HepG2 (cell line): ENCODE results near the gene ST3GAL2. TPM values are rescaled to one million over a fixed set of nuclear protein-coding genes. Genes with fewer than 3 reads are reported as not detected.

Experiments used
- ARNT ChIP-seq: fragments of 450-650 bp; IDR thresholded peaks from 2 replicates; pipeline ENCODE4 v1.6.1; 2017
- ATAD3A ChIP-seq: sonication (generic); formaldehyde crosslinking; IDR thresholded peaks from 2 replicates; pipeline ENCODE4 v1.4.0; 2020; ENCODE audit warnings: missing genetic modification reagents
- ATF1 ChIP-seq: IDR thresholded peaks from 2 replicates; pipeline ENCODE4 v1.6.1; 2016; ENCODE audit warnings: mild to moderate bottlenecking, control low read depth
- CREB1 ChIP-seq, 2 experiments: fragments of 450-650 bp in 1 of 2; IDR thresholded peaks; 2 replicates each; pipeline ENCODE4 v1.6.1; 2016 to 2017; ENCODE audit warnings: control low read depth in 1 of 2, mild to moderate bottlenecking in 1 of 2, missing compliant biosample characterization in 1 of 2, missing genetic modification characterization in 1 of 2
- FOSL1 ChIP-seq: sonication (generic); formaldehyde crosslinking; IDR thresholded peaks from 2 replicates; pipeline ENCODE4 v1.9.0; 2021; ENCODE audit warnings: missing genetic modification reagents, borderline replicate concordance
- GTF3A ChIP-seq: sonication (generic); formaldehyde crosslinking; conservative IDR thresholded peaks from 2 replicates; pipeline ENCODE4 v1.4.0; 2020; ENCODE audit warnings: mild to moderate bottlenecking, missing genetic modification reagents
- JUN ChIP-seq: sonication (generic); formaldehyde crosslinking; IDR thresholded peaks from 2 replicates; pipeline ENCODE4 v1.4.0; 2020; ENCODE audit warnings: mild to moderate bottlenecking, missing genetic modification reagents
- KDM4B ChIP-seq: sonication (generic); formaldehyde crosslinking; IDR thresholded peaks from 2 replicates; pipeline ENCODE4 v1.4.0; 2020; ENCODE audit warnings: missing genetic modification reagents
- LCORL ChIP-seq, 2 experiments: fragments of 450-650 bp in 1 of 2; sonication (generic) in 1 of 2; formaldehyde crosslinking in 1 of 2; IDR thresholded peaks; 2 replicates each; pipeline versions ENCODE4 v1.5.0 to v1.6.1; 2017 to 2020; ENCODE audit warnings: antibody characterized with exemption in 1 of 2, missing genetic modification reagents in 1 of 2
- MXD4 ChIP-seq: IDR thresholded peaks from 2 replicates; pipeline ENCODE4 v1.6.1; 2016; ENCODE audit warnings: mild to moderate bottlenecking, missing biosample characterization, missing genetic modification reagents
- NKX3-1 ChIP-seq: sonication (generic); formaldehyde crosslinking; IDR thresholded peaks from 2 replicates; pipeline ENCODE4 v1.5.0; 2020; ENCODE audit warnings: missing genetic modification reagents
- PAWR ChIP-seq: sonication (generic); formaldehyde crosslinking; IDR thresholded peaks from 2 replicates; pipeline ENCODE4 v1.4.0; 2020; ENCODE audit warnings: missing genetic modification reagents, mild to moderate bottlenecking, borderline replicate concordance
- PREB ChIP-seq: sonication (generic); formaldehyde crosslinking; IDR thresholded peaks from 2 replicates; pipeline ENCODE4 v1.4.0; 2020; ENCODE audit warnings: missing genetic modification reagents
- SRSF4 ChIP-seq: fragments of 200-400 bp; formaldehyde crosslinking; IDR thresholded peaks from one replicate; pipeline ENCODE4 v1.6.1; 2018; ENCODE audit warnings: mild to moderate bottlenecking, low read depth, low read length, moderate library complexity; ENCODE audit not compliant: poor library complexity, severe bottlenecking
- SSRP1 ChIP-seq: IDR thresholded peaks from 2 replicates; pipeline ENCODE4 v1.6.1; 2016; ENCODE audit warnings: control low read depth
- THAP11 ChIP-seq: IDR thresholded peaks from 2 replicates; pipeline ENCODE4 v1.6.1; 2016; ENCODE audit warnings: missing biosample characterization, missing genetic modification reagents
- ZBTB38 ChIP-seq: sonication (generic); formaldehyde crosslinking; IDR thresholded peaks from 2 replicates; pipeline ENCODE4 v1.5.1; 2020; ENCODE audit warnings: mild to moderate bottlenecking, missing genetic modification reagents
- ZKSCAN8 ChIP-seq: IDR thresholded peaks from 2 replicates; pipeline ENCODE4 v1.6.1; 2016; ENCODE audit warnings: borderline replicate concordance, missing genetic modification reagents, missing compliant biosample characterization
- ZMAT5 ChIP-seq: sonication (generic); formaldehyde crosslinking; IDR thresholded peaks from 2 replicates; pipeline ENCODE4 v1.5.0; 2020; ENCODE audit warnings: mild to moderate bottlenecking, low read depth, missing genetic modification reagents, borderline replicate concordance
- ZNF136 ChIP-seq: sonication (generic); formaldehyde crosslinking; IDR thresholded peaks from 2 replicates; pipeline ENCODE4 v1.8.1; 2022; ENCODE audit warnings: low read depth, mild to moderate bottlenecking, moderate library complexity, missing genetic modification reagents
- ZNF354B ChIP-seq: sonication (generic); formaldehyde crosslinking; IDR thresholded peaks from 2 replicates; pipeline ENCODE4 v1.8.0; 2022; ENCODE audit warnings: mild to moderate bottlenecking, missing genetic modification reagents
- ZNF557 ChIP-seq: sonication (generic); formaldehyde crosslinking; IDR thresholded peaks from 2 replicates; pipeline ENCODE4 v1.4.0; 2020; ENCODE audit warnings: missing genetic modification reagents
- ZNF704 ChIP-seq: sonication (generic); formaldehyde crosslinking; IDR thresholded peaks from 2 replicates; pipeline ENCODE4 v1.8.1; 2023; ENCODE audit warnings: mild to moderate bottlenecking, inconsistent platforms, moderate library complexity, missing genetic modification reagents, borderline replicate concordance
- polyA plus RNA-seq, 8 experiments: library from polyadenylated mRNA; depleted of rRNA in 3 of 8; stranded (reverse) in 7 of 8; unstranded in 1 of 8; fragments of >200 nt; fragmentation: Illumina TruSeq in 4 of 8; extraction: Trizol in 4 of 8; gene quantifications; 2 replicates each; pipeline versions ENCODE4 v1.2.1 to v1.2.3, GENCODE V29; 2011 to 2016; ENCODE audit warnings: low read depth in 4 of 8, missing spikeins in 1 of 8, mixed read lengths in 1 of 8; ENCODE audit not compliant: insufficient read depth in 1 of 8
- total RNA-seq, 5 experiments: library from RNA; depleted of rRNA; stranded (reverse); fragments of >200 nt; fragmentation: Illumina TruSeq; extraction: Trizol; gene quantifications; 2 replicates each; pipeline ENCODE4 v1.2.3, GENCODE V29; 2016; ENCODE audit warnings: low read depth in 1 of 5
- TF ChIP-seq, protein P1 (sequence below): sonication (generic); formaldehyde crosslinking; IDR thresholded peaks from 2 replicates; pipeline ENCODE4 v1.8.1; 2023; ENCODE audit warnings: mild to moderate bottlenecking, missing genetic modification reagents
- TF ChIP-seq, protein P2 (sequence below): sonication (generic); formaldehyde crosslinking; IDR thresholded peaks from 2 replicates; pipeline ENCODE4 v1.8.0; 2022; ENCODE audit warnings: low read depth, missing genetic modification reagents

ST3GAL2 gene
- total and polyA plus RNA-seq, 2 of the 13 experiments (the other 11 are each of a cell fraction or from before 2014, with no cell fraction given), result 16.3 to 24.9 TPM

GRCh38 chr16:70438969-70439862 lies at the start of gene ST3GAL2 (continued):
- TF ChIP-seq, protein P1, sequence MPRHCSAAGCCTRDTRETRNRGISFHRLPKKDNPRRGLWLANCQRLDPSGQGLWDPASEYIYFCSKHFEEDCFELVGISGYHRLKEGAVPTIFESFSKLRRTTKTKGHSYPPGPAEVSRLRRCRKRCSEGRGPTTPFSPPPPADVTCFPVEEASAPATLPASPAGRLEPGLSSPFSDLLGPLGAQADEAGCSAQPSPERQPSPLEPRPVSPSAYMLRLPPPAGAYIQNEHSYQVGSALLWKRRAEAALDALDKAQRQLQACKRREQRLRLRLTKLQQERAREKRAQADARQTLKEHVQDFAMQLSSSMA (CRISPR knock-in tag), result peak; percentile 81; the same call in 1 of the 2 replicates
- TF ChIP-seq ZBTB38, result no peak
- TF ChIP-seq ARNT, result no peak
- TF ChIP-seq ATAD3A, result no peak
- TF ChIP-seq FOSL1 (CRISPR knock-in tag), result no peak
- TF ChIP-seq KDM4B, result peak; percentile 79
- no peak for TF ChIP-seq LCORL (IDR thresholded peaks at IDR 0.05)
- peak; percentile 70 for TF ChIP-seq LCORL (CRISPR knock-in tag; IDR thresholded peaks at IDR 0.05)
- TF ChIP-seq ATF1, result peak; percentile 83
- TF ChIP-seq GTF3A, result 0 out of 2 replicates have a peak, but pooled peaks have one; percentile 15
- TF ChIP-seq MXD4, result peak; percentile 45; the same call in 1 of the 2 replicates
- TF ChIP-seq SSRP1 (CRISPR knock-in tag), result no peak
- TF ChIP-seq JUN (CRISPR knock-in tag), result 0 out of 2 replicates have a peak, but pooled peaks have one; percentile 8
- no peak for TF ChIP-seq SRSF4
- peak; percentile 93 for TF ChIP-seq NKX3-1 (CRISPR knock-in tag)
- TF ChIP-seq, protein P2, sequence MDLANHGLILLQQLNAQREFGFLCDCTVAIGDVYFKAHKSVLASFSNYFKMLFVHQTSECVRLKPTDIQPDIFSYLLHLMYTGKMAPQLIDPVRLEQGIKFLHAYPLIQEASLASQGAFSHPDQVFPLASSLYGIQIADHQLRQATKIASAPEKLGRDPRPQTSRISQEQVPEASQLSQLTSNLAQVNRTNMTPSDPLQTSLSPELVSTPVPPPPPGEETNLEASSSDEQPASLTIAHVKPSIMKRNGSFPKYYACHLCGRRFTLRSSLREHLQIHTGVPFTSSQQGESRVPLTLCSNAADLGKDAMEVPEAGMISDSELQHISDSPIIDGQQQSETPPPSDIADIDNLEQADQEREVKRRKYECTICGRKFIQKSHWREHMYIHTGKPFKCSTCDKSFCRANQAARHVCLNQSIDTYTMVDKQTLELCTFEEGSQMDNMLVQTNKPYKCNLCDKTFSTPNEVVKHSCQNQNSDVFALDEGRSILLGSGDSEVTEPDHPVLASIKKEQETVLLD (CRISPR knock-in tag), result peak; percentile 92
- no peak for TF ChIP-seq PREB
- peak; percentile 90; the same call in 1 of the 2 replicates for TF ChIP-seq ZNF354B (CRISPR knock-in tag)
- no peak for TF ChIP-seq PAWR (CRISPR knock-in tag)
- TF ChIP-seq CREB1 (IDR thresholded peaks at IDR 0.05), result peak; percentile 81
- peak; percentile 87 for TF ChIP-seq CREB1 (CRISPR knock-in tag; IDR thresholded peaks at IDR 0.05)
- peak; percentile 58; the same call in 1 of the 2 replicates for TF ChIP-seq ZNF136 (CRISPR knock-in tag)
- peak; percentile 84; the same call in 1 of the 2 replicates for TF ChIP-seq ZNF704 (CRISPR knock-in tag)
- TF ChIP-seq THAP11 (CRISPR knock-in tag), result peak; percentile 97
- TF ChIP-seq ZKSCAN8, result peak; percentile 56; the same call in 1 of the 2 replicates
- no peak for TF ChIP-seq ZNF557 (CRISPR knock-in tag)
- no peak for TF ChIP-seq ZMAT5 (CRISPR knock-in tag)
